Gastroesophageal sphincter (tissue), 4 donors: ENCODE measurements around the gene MAP3K3. TPM values are rescaled to one million over a fixed set of nuclear protein-coding genes. Genes with fewer than 3 reads are reported as not detected.

Experiments
- ATAC-seq: fragments of 150-250 bp; one replicate; pipeline ENCODE4 v1.9.1; 2016; ENCODE audit warnings: mild to moderate bottlenecking, moderate library complexity
- H3K27ac ChIP-seq, 4 donors: fragments of 200-600 bp; sonication (generic) in 3 of 4; 1 replicate in 3 of 4; 2 replicates in 1 of 4; pipeline ENCODE4 v1.5.1; 2016 to 2019
- H3K27me3 ChIP-seq: fragments of 200-600 bp; sonication (generic); one replicate; pipeline ENCODE4 v1.5.1; 2019
- H3K36me3 ChIP-seq, 2 donors: fragments of 200-600 bp; sonication (generic); one replicate each; pipeline ENCODE4 v1.5.1; 2019; ENCODE audit warnings: control low read depth in 1 of 2
- H3K4me1 ChIP-seq, 3 donors: fragments of 200-600 bp; sonication (generic); 1 replicate in 2 of 3; 2 replicates in 1 of 3; pipeline ENCODE4 v1.5.1; 2016 to 2019; ENCODE audit warnings: control low read depth in 2 of 3
- H3K4me3 ChIP-seq, 2 donors: fragments of 200-600 bp; sonication (generic); one replicate each; pipeline ENCODE4 v1.5.1; 2019; ENCODE audit warnings: mild to moderate bottlenecking in 1 of 2, moderate library complexity in 1 of 2
- H3K9me3 ChIP-seq, 3 donors: fragments of 200-600 bp; sonication (generic); one replicate each; pipeline ENCODE4 v1.5.1; 2017 to 2019; ENCODE audit warnings: control low read depth in 2 of 3
- EP300 ChIP-seq: sonication (generic); formaldehyde crosslinking; IDR thresholded peaks from one replicate; pipeline ENCODE4 v1.6.1; 2017; ENCODE audit warnings: antibody characterized with exemption, mild to moderate bottlenecking
- POLR2A ChIP-seq, 2 donors: fragments of 450-650 bp; IDR thresholded peaks; one replicate each; pipeline ENCODE4 v1.6.1; 2017; ENCODE audit warnings: antibody characterized with exemption in 2 of 2, mild to moderate bottlenecking in 2 of 2, moderate library complexity in 1 of 2
- POLR2AphosphoS5 ChIP-seq: sonication (generic); formaldehyde crosslinking; IDR thresholded peaks from one replicate; pipeline ENCODE4 v1.6.1; 2017; ENCODE audit warnings: antibody characterized with exemption
- WGBS, 2 donors: methylation state at CpG; one replicate each; pipeline ENCODE4 v1.1.5; 2018; ENCODE audit warnings: low coverage in 1 of 2; 5-methylcytosine and 5-hydroxymethylcytosine counted together
- total RNA-seq, 4 donors: library from RNA; depleted of rRNA; stranded (reverse); fragments of >200 nt; gene quantifications; one replicate each; pipeline ENCODE4 v1.1.0, GENCODE V29; 2016
- TF ChIP-seq, protein P1 (sequence below), 4 experiments: fragments of 200-600 bp in 2 of 4; fragments of 450-650 bp in 2 of 4; sonication (generic) in 1 of 4; IDR thresholded peaks; one replicate each; pipeline ENCODE4 v1.5.1; 2017 to 2019; ENCODE audit warnings: antibody characterized with exemption in 4 of 4, mild to moderate bottlenecking in 2 of 4, moderate library complexity in 2 of 4

MAP3K3 gene
- total RNA-seq, 4 donors from 2014 or later = 64.9 to 108 (median 85.7) TPM

GRCh38 chr17:63685041-63685440, 62.8 kb downstream of the MAP3K3 start:
- Histone ChIP-seq H3K4me3 (no peak overlapping the region), H3K27ac (peak overlapping the region in 3 of 4 donors; percentile 18 to 49 (median 46)), H3K36me3 (peaks cover 0 to 83% of the 10 kb centered on the region in 2 donors), H3K9me3 (no peaks in the 10 kb centered on the region), H3K27me3 (no peaks in the 10 kb centered on the region), H3K4me1 (peaks cover 0 to 67% (median 10%) of the 10 kb centered on the region in 3 donors)
- ATAC-seq = peak; percentile 82
- TF ChIP-seq EP300 = no peak
- TF ChIP-seq POLR2AphosphoS5 = peak; percentile 72
- TF ChIP-seq, protein P1, sequence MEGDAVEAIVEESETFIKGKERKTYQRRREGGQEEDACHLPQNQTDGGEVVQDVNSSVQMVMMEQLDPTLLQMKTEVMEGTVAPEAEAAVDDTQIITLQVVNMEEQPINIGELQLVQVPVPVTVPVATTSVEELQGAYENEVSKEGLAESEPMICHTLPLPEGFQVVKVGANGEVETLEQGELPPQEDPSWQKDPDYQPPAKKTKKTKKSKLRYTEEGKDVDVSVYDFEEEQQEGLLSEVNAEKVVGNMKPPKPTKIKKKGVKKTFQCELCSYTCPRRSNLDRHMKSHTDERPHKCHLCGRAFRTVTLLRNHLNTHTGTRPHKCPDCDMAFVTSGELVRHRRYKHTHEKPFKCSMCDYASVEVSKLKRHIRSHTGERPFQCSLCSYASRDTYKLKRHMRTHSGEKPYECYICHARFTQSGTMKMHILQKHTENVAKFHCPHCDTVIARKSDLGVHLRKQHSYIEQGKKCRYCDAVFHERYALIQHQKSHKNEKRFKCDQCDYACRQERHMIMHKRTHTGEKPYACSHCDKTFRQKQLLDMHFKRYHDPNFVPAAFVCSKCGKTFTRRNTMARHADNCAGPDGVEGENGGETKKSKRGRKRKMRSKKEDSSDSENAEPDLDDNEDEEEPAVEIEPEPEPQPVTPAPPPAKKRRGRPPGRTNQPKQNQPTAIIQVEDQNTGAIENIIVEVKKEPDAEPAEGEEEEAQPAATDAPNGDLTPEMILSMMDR (IDR thresholded peaks at IDR 0.05) = no peak
- 0 to 18% methylated on average over 1 to 2 of the region's 2 CpGs for WGBS, 2 donors

DNA sequence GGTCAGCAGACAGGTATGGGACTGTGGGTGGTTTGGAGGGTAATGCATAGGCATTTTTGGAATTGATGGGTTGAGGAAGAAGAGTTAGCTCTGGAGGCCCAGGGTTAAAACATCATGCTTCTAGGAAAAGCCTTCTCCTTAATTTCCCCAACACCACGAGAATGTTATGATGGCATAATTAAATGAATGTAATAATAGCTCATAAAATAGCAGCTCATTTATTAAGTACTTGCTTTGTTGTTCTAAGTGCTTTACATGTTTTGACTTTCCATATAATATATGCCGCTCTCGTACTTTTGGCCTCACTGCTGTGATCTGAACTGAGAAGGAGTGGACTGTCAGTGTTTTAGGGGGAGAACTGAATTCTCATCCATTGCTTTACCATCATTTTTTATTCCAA, 63.4 kb downstream of the MAP3K3 start:
- Histone ChIP-seq H3K4me3 (no peak overlapping the region), H3K4me1 (peaks cover 0 to 61% (median 10%) of the 10 kb centered on the region in 3 donors), H3K9me3 (no peaks in the 10 kb centered on the region), H3K36me3 (peaks cover 0 to 88% of the 10 kb centered on the region in 2 donors), H3K27me3 (no peaks in the 10 kb centered on the region), H3K27ac (peak overlapping the region in 2 of 4 donors; percentile 33 to 46)
- WGBS, 2 donors = 35 to 75% methylated on average over 3 of the region's 3 CpGs
- TF ChIP-seq POLR2A (IDR thresholded peaks at IDR 0.05) (no peak), POLR2AphosphoS5 (no peak), EP300 (no peak)
- ATAC-seq = no peak

DNA sequence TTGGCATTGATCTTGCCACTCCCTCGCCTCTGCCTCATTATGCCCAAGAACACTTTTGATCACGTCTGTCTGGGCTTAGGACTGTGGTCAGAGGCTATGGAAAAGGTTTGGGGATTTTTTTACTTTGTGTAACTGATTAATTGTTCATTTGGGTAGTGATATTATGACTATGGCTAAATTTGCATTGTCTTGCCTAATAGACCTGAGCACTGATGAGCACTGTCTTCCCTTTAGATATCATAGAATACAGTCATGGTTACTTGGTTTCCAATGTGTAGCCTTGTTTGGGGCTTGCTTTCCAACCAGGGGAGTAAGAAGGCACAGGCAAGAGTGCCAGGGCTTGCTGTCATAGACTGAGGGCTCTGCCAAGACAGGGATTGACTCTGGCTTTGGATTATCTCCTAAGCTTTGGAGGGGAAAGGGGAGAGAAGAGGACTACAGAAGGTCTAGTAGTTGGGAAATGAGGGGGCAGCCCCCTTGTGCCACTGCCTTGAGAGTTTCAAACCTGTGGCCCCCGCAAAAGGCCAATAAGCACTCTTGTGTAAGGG, 64.0 kb downstream of the MAP3K3 start:
- H3K4me3 ChIP-seq = no peak overlapping the region
- H3K27ac ChIP-seq = peak overlapping the region in 1 of 4 donors; percentile 46
- TF ChIP-seq, protein P1 (IDR thresholded peaks at IDR 0.05) = no peak
- TF ChIP-seq POLR2A (IDR thresholded peaks at IDR 0.05) = no peak
- no peak for TF ChIP-seq POLR2AphosphoS5
- TF ChIP-seq EP300 = no peak
- 80 to 96% methylated on average over 1 to 3 of the region's 3 CpGs for WGBS, 2 donors
- H3K9me3 ChIP-seq = no peaks in the 10 kb centered on the region
- peaks cover 0 to 94% of the 10 kb centered on the region in 2 donors for H3K36me3 ChIP-seq
- H3K4me1 ChIP-seq = peaks cover 0 to 55% (median 10%) of the 10 kb centered on the region in 3 donors
- H3K27me3 ChIP-seq = no peaks in the 10 kb centered on the region
- ATAC-seq = no peak

- no peak for ATAC-seq
- H3K27me3 ChIP-seq = no peaks in the 10 kb centered on the region
- H3K4me1 ChIP-seq = peaks cover 0 to 32% (median 10%) of the 10 kb centered on the region in 3 donors
- 93 to 100% methylated on average over 1 to 8 of the region's 12 CpGs for WGBS, 2 donors
- H3K9me3 ChIP-seq = no peaks in the 10 kb centered on the region
- peaks cover 0 to 95% of the 10 kb centered on the region in 2 donors for H3K36me3 ChIP-seq
- no peak overlapping the region for H3K4me3 ChIP-seq
- TF ChIP-seq POLR2AphosphoS5 (no peak), POLR2A (IDR thresholded peaks at IDR 0.05) (no peak), EP300 (no peak)
- TF ChIP-seq, protein P1 (IDR thresholded peaks at IDR 0.05) = no peak
- no peak overlapping the region for H3K27ac ChIP-seq
Observed at GRCh38 chr17:63688396-63689020, 66.3 kb downstream of the MAP3K3 start.

DNA sequence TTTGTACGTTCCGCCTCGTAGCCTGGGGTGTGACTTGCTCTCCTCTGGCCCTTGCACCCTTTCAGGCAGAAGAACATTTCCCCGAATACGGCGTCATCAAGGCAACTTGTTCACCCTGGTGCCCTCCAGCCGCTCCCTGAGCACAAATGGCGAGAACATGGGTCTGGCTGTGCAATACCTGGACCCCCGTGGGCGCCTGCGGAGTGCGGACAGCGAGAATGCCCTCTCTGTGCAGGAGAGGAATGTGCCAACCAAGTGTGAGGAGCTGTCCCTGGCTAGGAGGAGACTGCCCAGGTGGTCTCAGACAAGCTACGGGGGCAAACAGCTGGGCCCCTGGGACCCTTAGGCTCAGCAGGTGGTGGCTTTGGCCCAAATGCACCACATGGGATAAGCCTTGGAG, 67.3 kb downstream of the MAP3K3 start:
- no peak overlapping the region for H3K4me3 ChIP-seq
- TF ChIP-seq POLR2A (IDR thresholded peaks at IDR 0.05) = no peak
- no peak for TF ChIP-seq POLR2AphosphoS5
- TF ChIP-seq, protein P1 (IDR thresholded peaks at IDR 0.05) = no peak
- TF ChIP-seq EP300 = no peak
- 89 to 93% methylated on average over 3 to 5 of the region's 14 CpGs for WGBS, 2 donors
- no peaks in the 10 kb centered on the region for H3K27me3 ChIP-seq
- peaks cover 0 to 25% (median 7%) of the 10 kb centered on the region in 3 donors for H3K4me1 ChIP-seq
- peaks cover 0 to 96% of the 10 kb centered on the region in 2 donors for H3K36me3 ChIP-seq
- no peak for ATAC-seq
- no peaks in the 10 kb centered on the region for H3K9me3 ChIP-seq
- no peak overlapping the region for H3K27ac ChIP-seq
